Measurements from ENCODE around the gene EFEMP1.
"Not testable (repeated sequence)": the region's sequence is repeated elsewhere in the genome, so short reads cannot be mapped to it uniquely, and the experiment has no call there.

EFEMP1 gene

GRCh38 chr2:55862246-55862645 is 61.3 kb downstream of the EFEMP1 start:
- DNase-seq, result peak; percentile 97

DNA sequence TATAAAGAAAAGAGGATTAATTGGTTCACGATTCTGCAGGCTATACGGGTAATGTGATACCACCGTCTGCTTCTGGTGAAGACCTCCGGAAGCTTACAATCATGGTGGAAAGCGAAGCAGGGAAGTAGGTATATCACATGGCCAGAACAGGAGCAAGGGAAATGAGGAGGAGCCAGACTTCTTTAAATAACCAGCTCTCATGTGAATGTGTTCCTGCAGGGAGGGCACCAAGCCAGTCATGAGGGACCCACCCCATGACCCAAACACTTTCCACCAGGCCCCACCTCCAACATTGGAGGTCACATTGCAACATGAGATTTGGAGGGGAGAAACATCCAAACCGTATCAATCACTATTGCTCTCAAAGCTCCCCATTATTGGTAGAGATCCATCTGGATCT is 61.8 kb downstream of the EFEMP1 start:
- no peak for DNase-seq

DNA sequence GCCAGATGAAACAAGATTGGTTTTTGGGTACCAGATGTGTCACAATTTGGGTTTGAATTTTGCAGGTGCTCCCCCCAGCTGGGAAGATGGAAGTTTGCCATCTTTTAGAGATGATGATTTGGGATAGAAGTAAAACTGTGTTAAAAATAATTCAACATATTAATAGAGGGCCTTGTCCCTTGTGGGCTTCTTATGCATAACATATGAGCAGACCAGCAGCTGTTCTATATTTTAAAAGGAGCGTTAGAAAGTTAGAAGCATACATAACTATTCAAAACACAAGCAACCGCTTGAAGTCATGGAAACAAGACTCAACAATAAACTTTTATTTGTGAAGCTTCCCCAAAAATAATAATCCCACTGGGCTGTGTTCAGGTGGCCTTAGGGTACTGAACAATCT is 62.8 kb downstream of the EFEMP1 start:
- no peak for DNase-seq

DNA sequence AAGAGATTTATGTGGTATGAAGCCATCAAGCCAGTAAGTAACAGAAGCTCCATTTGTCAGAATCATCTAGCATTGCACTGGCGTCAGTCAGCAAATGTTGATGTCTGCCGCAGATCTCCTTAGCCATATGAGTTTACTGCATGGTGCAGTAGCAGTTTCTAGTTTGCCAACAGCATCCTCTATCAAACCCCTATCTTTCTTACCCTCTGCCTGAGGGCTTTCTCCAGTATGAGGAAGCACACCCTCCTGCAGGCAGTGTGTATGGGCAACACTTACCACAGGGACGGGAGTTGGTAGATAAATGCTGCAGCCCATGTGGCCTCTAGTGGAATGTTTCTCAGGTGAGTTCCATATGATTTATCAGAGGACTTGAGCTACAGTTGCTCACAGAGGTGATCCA is 63.7 kb downstream of the EFEMP1 start:
- no peak for DNase-seq

- no peak for DNase-seq
Measured at GRCh38 chr2:55857766-55858165, 65.8 kb downstream of the EFEMP1 start.

- DNase-seq, result no peak
Measured at GRCh38 chr2:55856936-55857335, 66.6 kb downstream of the EFEMP1 start.

DNA sequence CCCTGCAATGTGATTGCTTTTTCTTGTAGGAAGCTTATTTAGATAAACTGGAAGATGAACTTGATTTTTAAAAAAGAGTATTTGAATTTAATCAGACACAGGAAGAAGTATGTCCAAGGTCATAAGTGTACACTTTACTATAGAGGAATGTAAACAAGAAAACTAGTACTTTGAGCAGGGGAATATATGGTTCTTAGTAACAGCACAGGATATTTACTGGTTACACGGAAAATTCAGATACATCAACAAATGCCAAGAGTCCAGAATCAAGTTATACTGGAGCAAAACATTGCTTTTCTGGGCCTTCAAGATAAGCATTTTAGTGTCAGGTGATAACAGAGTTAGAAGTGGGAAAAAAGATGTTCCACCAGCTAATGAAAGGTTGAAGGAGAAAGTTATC is 75.5 kb downstream of the EFEMP1 start:
- no peak for DNase-seq

DNA sequence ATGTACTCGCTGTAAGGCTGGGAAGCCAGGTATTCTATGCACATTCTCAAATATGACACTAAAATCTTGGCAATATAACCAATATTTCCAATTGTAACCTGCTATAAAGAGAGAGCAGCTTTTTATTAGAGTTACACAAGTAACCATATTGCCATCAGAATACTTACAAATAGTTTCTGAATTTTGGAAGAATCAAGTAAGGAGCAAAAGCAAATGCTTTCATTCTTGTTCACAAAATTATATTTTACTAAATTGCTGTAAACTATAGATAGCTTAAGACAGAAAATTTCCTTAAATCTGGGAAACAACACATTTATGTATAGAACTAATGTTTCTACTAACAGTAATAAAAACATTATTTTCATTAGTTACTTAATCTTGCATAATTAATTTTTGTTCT is 77.2 kb downstream of the EFEMP1 start:
- no peak for DNase-seq

DNA sequence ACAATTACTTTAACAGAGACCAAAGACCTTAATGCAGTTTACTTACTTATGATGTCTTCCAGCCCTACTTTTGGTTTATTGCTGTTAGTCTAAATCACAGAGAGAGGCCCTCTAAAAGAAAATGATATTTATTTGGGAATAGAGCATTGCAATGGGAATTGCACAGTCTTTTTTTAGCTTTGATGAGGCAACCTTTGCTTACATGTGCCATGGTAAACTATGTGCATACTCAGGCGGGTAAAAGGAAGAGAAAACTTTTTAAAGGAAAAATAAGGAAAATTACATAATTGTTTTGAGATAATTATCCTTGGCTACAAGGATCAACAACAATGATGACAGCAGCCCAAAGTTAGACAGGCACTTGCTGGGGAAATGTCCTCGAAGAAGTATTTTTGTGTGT is 78.6 kb downstream of the EFEMP1 start:
- no peak for DNase-seq

GRCh38 chr2:55843994-55844345 is 79.6 kb downstream of the EFEMP1 start:
- DNase-seq, result no peak

GRCh38 chr2:55843096-55843993 is 80.2 kb downstream of the EFEMP1 start:
- DNase-seq, result peak; percentile 92

- DNase-seq, result no peak
Measured at GRCh38 chr2:55842046-55842445, 81.5 kb downstream of the EFEMP1 start.

DNA sequence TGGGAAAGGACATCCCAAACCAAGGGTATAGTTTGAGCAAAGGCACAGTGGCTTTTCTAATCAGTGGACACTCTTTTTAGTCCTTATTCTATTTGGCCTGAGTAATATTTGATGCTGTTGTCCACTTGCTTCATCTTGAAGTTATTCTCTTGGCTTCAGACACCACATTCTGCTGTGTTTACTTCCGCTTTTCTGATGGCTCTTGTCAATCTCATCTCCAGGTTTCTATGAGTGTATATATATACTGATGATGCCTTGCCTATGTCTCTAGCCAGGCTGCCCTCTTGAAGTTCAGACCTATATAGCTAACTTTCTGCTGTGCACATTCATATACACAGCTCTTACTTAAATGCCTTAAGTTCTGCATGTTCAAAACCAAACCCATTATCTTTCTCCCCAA is 83.1 kb downstream of the EFEMP1 start:
- DNase-seq, result no peak

GRCh38 chr2:55839182-55839819 is 84.3 kb downstream of the EFEMP1 start:
- peak; percentile 49 for DNase-seq

GRCh38 chr2:55838653-55839052 is 84.9 kb downstream of the EFEMP1 start:
- DNase-seq, result no peak

DNA sequence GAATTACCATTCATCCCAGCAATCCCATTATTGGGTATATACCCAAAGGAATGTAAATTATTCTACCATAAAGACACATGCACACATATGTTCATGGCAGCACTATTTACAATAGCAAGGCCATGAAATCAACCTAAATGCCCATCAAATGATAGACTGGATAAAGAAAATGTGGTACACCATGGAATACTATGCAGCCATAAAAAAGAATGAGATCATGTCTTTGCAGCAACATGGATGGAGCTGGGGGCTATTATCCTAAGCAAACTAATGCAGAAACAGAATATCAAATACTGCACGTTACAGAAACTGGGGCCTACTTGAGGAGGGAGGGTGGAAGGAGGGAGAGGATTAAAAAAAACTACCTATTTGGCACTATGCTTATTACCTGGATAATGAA is 85.5 kb downstream of the EFEMP1 start:
- not testable (repeated sequence) for DNase-seq

DNA sequence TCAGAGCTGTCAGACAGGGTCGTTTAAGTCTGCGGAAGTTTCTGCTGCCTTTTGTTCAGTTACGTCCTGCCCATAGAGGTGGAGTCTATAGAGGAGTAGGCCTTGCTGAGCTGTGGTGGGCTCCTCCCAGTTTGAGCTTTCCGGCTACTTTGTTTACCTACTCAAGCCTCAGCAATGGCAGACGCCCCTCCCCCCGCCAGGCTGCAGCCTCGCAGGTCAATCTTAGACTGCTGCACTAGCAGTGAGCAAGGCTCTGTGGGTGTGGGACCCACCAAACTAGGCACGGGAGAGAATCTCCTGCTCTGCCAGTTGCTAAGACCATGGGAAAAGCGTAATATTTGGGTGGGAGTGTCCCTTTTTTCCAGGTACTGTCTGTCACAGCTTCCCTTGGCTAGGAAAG is 86.5 kb downstream of the EFEMP1 start:
- no peak for DNase-seq

GRCh38 chr2:55831671-55832410 is 91.7 kb downstream of the EFEMP1 start:
- DNase-seq, result peak; percentile 62

GRCh38 chr2:55827855-55828254 is 95.7 kb downstream of the EFEMP1 start:
- no peak for DNase-seq

DNA sequence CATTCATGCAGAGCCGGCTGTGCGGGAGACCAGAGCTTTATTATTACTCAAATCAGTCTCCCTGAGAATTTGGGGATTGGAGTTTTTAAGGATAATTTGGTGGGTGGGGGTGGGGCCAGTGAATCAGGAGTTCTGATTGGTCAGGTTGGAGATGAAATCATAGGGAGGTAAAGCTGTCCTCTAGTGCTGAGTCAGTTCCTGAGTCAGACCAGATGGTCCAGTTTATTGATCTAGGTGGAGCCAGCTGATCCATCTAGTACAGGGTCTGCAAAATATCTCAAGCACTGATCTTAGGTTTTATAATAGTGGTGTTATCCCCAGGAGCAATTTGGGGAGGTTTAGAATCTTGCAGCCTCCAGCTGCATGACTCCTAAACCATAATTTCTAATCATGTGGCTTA is 96.2 kb downstream of the EFEMP1 start:
- DNase-seq, result peak; percentile 45

- no peak for DNase-seq
Measured at GRCh38 chr2:55826246-55826645, 97.3 kb downstream of the EFEMP1 start.

DNA sequence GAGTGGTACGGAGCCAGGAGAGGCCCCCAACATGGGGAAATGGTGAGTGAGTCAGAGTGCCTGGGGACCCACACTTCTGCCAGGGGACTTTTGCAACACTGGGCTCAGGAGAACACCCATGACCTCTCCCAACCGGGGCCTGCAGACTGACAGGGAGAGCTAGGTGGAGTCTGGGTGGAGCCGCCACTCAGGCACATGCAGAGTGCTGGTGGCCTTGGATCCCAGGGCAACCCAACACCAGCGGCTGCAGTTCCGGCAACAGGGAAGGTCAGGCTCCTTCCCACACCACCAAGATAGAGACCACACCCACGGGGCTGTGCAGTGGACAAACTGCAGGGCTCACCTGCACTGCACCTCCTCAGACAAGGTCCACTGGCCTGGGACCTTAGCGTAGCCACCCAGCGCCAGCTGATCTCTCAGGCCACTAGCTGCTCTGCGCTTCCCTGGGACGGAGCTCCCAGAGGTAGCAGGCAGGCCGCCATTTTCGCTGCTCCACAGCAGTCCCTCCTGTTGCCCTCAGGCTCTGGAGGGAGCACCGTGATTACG is 99.0 kb downstream of the EFEMP1 start:
- no peak for DNase-seq

Data from fibroblast of upper back skin (primary cell).